Gastroesophageal sphincter (tissue), 4 donors: Measurements from ENCODE around the gene TMEM240. TPM values are rescaled to one million over a fixed set of nuclear protein-coding genes. Genes with fewer than 3 reads are reported as not detected.

ENCODE experiments used
- ATAC-seq: fragments of 150-250 bp; one replicate; pipeline ENCODE4 v1.9.1; 2016; ENCODE audit warnings: mild to moderate bottlenecking, moderate library complexity
- H3K27ac ChIP-seq, 4 donors: fragments of 200-600 bp; sonication (generic) in 3 of 4; 1 replicate in 3 of 4; 2 replicates in 1 of 4; pipeline ENCODE4 v1.5.1; 2016 to 2019
- H3K27me3 ChIP-seq: fragments of 200-600 bp; sonication (generic); one replicate; pipeline ENCODE4 v1.5.1; 2019
- H3K36me3 ChIP-seq, 2 donors: fragments of 200-600 bp; sonication (generic); one replicate each; pipeline ENCODE4 v1.5.1; 2019; ENCODE audit warnings: control low read depth in 1 of 2
- H3K4me1 ChIP-seq, 3 donors: fragments of 200-600 bp; sonication (generic); 1 replicate in 2 of 3; 2 replicates in 1 of 3; pipeline ENCODE4 v1.5.1; 2016 to 2019; ENCODE audit warnings: control low read depth in 2 of 3
- H3K4me3 ChIP-seq, 2 donors: fragments of 200-600 bp; sonication (generic); one replicate each; pipeline ENCODE4 v1.5.1; 2019; ENCODE audit warnings: mild to moderate bottlenecking in 1 of 2, moderate library complexity in 1 of 2
- H3K9me3 ChIP-seq, 3 donors: fragments of 200-600 bp; sonication (generic); one replicate each; pipeline ENCODE4 v1.5.1; 2017 to 2019; ENCODE audit warnings: control low read depth in 2 of 3
- EP300 ChIP-seq: sonication (generic); formaldehyde crosslinking; IDR thresholded peaks from one replicate; pipeline ENCODE4 v1.6.1; 2017; ENCODE audit warnings: antibody characterized with exemption, mild to moderate bottlenecking
- POLR2A ChIP-seq, 2 donors: fragments of 450-650 bp; IDR thresholded peaks; one replicate each; pipeline ENCODE4 v1.6.1; 2017; ENCODE audit warnings: antibody characterized with exemption in 2 of 2, mild to moderate bottlenecking in 2 of 2, moderate library complexity in 1 of 2
- POLR2AphosphoS5 ChIP-seq: sonication (generic); formaldehyde crosslinking; IDR thresholded peaks from one replicate; pipeline ENCODE4 v1.6.1; 2017; ENCODE audit warnings: antibody characterized with exemption
- WGBS, 2 donors: methylation state at CpG; one replicate each; pipeline ENCODE4 v1.1.5; 2018; ENCODE audit warnings: low coverage in 1 of 2; 5-methylcytosine and 5-hydroxymethylcytosine counted together
- total RNA-seq, 4 donors: library from RNA; depleted of rRNA; stranded (reverse); fragments of >200 nt; gene quantifications; one replicate each; pipeline ENCODE4 v1.1.0, GENCODE V29; 2016
- TF ChIP-seq, protein P1 (sequence below), 4 experiments: fragments of 200-600 bp in 2 of 4; fragments of 450-650 bp in 2 of 4; sonication (generic) in 1 of 4; IDR thresholded peaks; one replicate each; pipeline ENCODE4 v1.5.1; 2017 to 2019; ENCODE audit warnings: antibody characterized with exemption in 4 of 4, mild to moderate bottlenecking in 2 of 4, moderate library complexity in 2 of 4

Gene TMEM240
- total RNA-seq, 4 donors from 2014 or later, result 12.0 to 18.1 (median 14.4) TPM

DNA sequence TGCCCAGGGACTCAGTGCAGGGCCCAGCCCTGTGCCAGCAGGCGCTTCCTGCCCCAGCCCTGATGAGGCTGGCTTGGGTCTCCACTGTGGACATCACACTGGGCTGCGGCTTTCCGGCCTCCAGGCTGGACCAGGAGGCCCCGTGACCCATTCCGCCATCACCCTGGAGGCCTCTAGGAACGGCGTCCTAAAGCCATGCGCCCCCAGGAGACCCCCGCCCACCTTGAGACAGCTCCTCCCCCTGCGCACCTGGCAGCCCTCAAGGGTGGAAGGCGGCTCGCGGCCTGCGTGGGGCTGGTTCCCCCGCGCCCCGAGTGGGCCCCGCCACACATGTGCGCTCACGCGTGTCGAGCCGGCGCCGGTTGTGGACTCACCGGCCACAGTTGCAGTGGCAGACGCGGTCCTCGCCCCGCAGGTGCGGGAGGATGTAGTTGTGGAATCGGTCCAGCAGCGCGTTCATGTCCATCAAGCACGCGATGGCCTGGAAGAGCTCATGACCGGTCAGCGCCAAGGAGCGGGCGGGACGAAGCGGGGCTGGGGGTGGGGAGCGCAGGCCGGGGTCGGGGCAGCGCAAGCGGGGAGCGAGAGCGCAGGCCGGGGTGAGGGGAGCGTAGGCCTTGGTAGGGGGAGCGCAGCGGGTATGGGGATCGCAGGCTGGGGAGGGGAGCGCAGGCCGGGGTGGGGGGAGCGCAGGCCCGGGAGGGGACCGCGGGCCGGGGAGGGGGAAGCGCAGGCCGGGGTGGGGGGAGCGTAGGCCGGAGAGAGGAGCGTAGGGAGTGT is 924 bp downstream of the TMEM240 start:
- H3K27ac ChIP-seq, result peak overlapping the region; percentile 6 to 82 (median 74)
- H3K36me3 ChIP-seq, result peaks cover 0 to 39% of the 10 kb centered on the region in 2 donors
- TF ChIP-seq, protein P1, sequence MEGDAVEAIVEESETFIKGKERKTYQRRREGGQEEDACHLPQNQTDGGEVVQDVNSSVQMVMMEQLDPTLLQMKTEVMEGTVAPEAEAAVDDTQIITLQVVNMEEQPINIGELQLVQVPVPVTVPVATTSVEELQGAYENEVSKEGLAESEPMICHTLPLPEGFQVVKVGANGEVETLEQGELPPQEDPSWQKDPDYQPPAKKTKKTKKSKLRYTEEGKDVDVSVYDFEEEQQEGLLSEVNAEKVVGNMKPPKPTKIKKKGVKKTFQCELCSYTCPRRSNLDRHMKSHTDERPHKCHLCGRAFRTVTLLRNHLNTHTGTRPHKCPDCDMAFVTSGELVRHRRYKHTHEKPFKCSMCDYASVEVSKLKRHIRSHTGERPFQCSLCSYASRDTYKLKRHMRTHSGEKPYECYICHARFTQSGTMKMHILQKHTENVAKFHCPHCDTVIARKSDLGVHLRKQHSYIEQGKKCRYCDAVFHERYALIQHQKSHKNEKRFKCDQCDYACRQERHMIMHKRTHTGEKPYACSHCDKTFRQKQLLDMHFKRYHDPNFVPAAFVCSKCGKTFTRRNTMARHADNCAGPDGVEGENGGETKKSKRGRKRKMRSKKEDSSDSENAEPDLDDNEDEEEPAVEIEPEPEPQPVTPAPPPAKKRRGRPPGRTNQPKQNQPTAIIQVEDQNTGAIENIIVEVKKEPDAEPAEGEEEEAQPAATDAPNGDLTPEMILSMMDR (IDR thresholded peaks at IDR 0.05), result no peak
- TF ChIP-seq EP300 (no peak), POLR2AphosphoS5 (no peak), POLR2A (IDR thresholded peaks at IDR 0.05) (no peak)
- no CpG with 5 or more reads among the region's 66 CpGs for WGBS, 2 donors
- peak overlapping the region; percentile 72 to 87 for H3K4me3 ChIP-seq
- no peaks in the 10 kb centered on the region for H3K27me3 ChIP-seq
- no peaks in the 10 kb centered on the region for H3K9me3 ChIP-seq
- peaks cover 0 to 52% (median 14%) of the 10 kb centered on the region in 3 donors for H3K4me1 ChIP-seq
- ATAC-seq, result peak; percentile 22

DNA sequence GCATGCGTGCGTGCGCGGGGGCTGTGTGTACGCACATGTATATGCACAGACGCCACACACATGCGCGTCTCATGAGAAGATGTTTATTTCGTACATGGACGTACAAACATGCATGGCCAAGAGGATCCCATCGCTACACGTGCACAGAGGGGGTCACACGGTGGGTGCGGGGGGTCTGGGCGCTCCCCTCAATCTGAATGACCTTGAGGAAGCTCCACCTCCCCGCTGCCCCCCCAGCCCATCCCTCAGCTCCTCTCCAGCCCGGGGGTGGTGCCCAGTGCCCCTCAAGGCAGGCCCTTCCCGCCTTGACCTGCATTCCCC is 1.5 kb downstream of the TMEM240 start:
- Histone ChIP-seq H3K4me3 (peak overlapping the region in 1 of 2 donors; percentile 87), H3K36me3 (peaks cover 0 to 43% of the 10 kb centered on the region in 2 donors), H3K27ac (peak overlapping the region in 3 of 4 donors; percentile 68 to 82 (median 79)), H3K9me3 (no peaks in the 10 kb centered on the region), H3K27me3 (no peaks in the 10 kb centered on the region), H3K4me1 (peaks cover 0 to 52% (median 14%) of the 10 kb centered on the region in 3 donors)
- 93% methylated on average over 6 of the region's 18 CpGs; no CpG with 5 or more reads in 1 of the 2 donors for WGBS, 2 donors
- no peak for TF ChIP-seq POLR2AphosphoS5
- TF ChIP-seq POLR2A (IDR thresholded peaks at IDR 0.05), result no peak
- TF ChIP-seq, protein P1 (IDR thresholded peaks at IDR 0.05), result no peak
- TF ChIP-seq EP300, result no peak
- no peak for ATAC-seq

DNA sequence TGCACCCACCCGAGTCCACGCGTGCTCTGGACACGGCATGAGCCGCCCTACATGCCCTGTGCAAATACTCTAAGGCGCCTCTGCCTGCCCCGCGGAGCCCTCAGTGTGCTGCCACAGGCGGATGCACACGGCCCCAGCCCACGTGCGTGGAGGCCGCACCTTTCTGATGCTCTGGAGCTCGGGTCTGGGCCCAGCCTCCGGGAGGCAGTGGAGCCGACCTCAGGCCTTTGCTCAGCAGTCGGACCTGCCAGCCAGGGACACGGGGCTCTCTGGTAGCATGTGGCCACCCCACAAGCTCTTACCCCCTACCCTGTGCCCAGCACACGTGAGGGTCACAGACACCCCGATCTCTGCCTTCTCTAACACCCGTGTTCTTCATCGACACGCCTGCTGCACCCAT is 2.1 kb downstream of the TMEM240 start:
- H3K27me3 ChIP-seq, result no peaks in the 10 kb centered on the region
- WGBS, 2 donors, result 83 to 84% methylated on average over 2 to 5 of the region's 23 CpGs
- no peaks in the 10 kb centered on the region for H3K9me3 ChIP-seq
- TF ChIP-seq POLR2A (IDR thresholded peaks at IDR 0.05), result no peak
- TF ChIP-seq POLR2AphosphoS5, result no peak
- TF ChIP-seq EP300, result no peak
- TF ChIP-seq, protein P1 (IDR thresholded peaks at IDR 0.05), result no peak
- no peak overlapping the region for H3K4me3 ChIP-seq
- H3K36me3 ChIP-seq, result peaks cover 0 to 39% of the 10 kb centered on the region in 2 donors
- H3K27ac ChIP-seq, result peak overlapping the region in 1 of 4 donors; percentile 79
- ATAC-seq, result no peak
- peaks cover 0 to 54% (median 14%) of the 10 kb centered on the region in 3 donors for H3K4me1 ChIP-seq

DNA sequence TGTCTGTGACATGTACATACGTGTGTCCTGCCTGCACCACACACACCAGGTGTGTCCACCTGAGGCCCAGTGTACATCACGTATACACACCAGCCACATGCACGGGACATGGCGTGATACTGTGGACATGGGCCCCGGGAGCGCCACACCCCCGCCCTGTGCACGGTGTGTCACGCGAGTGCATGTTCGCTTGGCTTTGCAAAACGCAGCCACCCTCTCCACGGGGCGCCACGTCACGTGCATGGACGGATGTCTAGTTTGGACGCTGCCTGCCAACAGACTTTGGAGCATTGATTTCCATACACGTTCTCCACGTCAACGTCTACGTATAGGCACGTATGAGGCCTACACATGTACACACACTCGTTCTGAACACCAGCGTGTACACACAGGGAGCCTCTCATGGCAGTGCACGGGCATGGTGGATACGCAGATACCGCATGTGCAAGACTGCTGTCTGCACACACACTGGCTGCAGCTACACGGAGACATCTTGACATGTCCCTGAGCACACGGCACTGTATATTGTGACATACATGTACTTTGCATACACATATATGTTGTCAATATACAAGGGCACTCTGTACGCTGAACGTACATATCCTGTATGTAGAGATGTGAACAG is 2.7 kb downstream of the TMEM240 start:
- no peak overlapping the region for H3K4me3 ChIP-seq
- H3K27ac ChIP-seq, result no peak overlapping the region
- TF ChIP-seq, protein P1 (IDR thresholded peaks at IDR 0.05), result no peak
- TF ChIP-seq POLR2AphosphoS5, result no peak
- TF ChIP-seq EP300, result no peak
- no peak for TF ChIP-seq POLR2A (IDR thresholded peaks at IDR 0.05)
- H3K36me3 ChIP-seq, result peaks cover 0 to 36% of the 10 kb centered on the region in 2 donors
- no peaks in the 10 kb centered on the region for H3K27me3 ChIP-seq
- 89 to 92% methylated on average over 19 to 25 of the region's 32 CpGs for WGBS, 2 donors
- H3K9me3 ChIP-seq, result no peaks in the 10 kb centered on the region
- peaks cover 0 to 59% (median 14%) of the 10 kb centered on the region in 3 donors for H3K4me1 ChIP-seq
- no peak for ATAC-seq
